ENCODE measurements around the gene IQGAP3.
A peak's percentile ranks its signal among the peaks of the same experiment; 100 is the strongest.

Gene IQGAP3

DNA sequence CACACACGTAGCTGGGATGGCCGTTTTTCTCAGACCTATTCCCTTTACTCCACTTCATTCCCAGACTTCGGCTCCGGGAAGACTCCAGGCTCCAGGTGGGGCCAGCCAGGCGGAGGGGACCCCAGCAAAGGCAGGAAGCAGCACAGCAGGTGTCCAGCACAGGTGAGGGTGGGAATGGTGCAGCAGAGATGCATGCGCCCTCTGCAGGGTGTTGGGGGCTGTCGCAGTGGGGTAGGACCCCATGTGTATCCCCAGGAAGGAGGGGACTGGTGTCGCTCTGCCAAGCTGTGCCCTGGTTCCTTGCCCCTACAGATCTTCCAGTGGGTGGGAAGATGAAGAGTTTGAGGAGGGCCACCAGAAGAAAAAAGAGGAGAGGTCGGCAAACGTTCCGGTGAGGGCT is 12.4 kb upstream of the IQGAP3 start:
- Histone ChIP-seq H3K4me3 (ENCODE audit: low read length) (peak overlapping the region; percentile 22; the same call in 1 of the 2 replicates), H3K27me3 (ENCODE audit: insufficient read depth, low read length) (no peaks in the 10 kb centered on the region), H3K9me3 (ENCODE audit: insufficient read depth, low read depth, low read length) (no peaks in the 10 kb centered on the region), H3K4me1 (ENCODE audit: insufficient read depth, low read length) (peaks cover 7% of the 10 kb centered on the region), H3K9ac (ENCODE audit: low read depth, low read length) (no peak overlapping the region), H3K36me3 (ENCODE audit: insufficient read depth, low read length) (no peaks in the 10 kb centered on the region), H3K27ac (ENCODE audit: low read depth, low read length) (no peak overlapping the region)
- 53% methylated on average over 11 of the region's 11 CpGs for WGBS

DNA sequence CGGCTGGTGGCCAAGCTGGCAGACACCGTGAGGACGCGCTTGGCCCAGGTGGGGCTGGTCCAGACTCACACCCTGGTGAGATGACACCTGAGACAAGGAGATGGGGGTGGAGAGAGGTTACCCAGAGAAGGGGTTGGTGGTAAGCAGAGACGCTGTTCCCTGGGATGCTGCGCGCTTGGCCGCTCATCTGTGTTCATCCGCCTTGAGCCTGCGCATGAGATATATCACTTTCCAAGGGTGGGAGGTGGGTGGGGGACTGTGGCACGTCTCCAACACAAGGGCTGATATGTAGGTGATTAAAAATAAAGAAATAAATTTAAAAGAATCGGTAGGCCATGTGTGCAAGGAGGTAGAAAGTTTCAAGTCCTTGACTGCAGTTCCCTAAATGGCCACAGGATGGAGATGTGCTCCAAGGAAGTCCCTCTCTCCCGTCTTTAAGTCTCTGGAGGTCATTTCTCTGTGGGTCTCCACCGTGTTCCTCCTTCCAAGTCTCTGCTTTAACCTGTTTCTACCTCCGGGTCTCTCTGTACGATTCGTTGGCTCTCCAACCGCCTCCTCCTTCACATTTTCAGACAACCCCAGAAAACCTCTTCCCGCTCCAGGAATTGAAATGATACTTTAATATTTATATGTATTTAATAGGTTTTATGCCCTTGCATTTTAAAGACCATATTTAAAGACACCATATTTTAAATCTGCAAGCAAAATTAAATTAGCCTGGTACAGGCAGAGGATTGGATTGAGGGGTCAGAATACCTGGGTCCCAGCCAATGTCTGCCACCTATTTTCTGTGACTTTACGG is 11.7 kb upstream of the IQGAP3 start:
- no peak overlapping the region for H3K9ac ChIP-seq (ENCODE audit: low read depth, low read length)
- 53% methylated on average over 19 of the region's 20 CpGs for WGBS

DNA sequence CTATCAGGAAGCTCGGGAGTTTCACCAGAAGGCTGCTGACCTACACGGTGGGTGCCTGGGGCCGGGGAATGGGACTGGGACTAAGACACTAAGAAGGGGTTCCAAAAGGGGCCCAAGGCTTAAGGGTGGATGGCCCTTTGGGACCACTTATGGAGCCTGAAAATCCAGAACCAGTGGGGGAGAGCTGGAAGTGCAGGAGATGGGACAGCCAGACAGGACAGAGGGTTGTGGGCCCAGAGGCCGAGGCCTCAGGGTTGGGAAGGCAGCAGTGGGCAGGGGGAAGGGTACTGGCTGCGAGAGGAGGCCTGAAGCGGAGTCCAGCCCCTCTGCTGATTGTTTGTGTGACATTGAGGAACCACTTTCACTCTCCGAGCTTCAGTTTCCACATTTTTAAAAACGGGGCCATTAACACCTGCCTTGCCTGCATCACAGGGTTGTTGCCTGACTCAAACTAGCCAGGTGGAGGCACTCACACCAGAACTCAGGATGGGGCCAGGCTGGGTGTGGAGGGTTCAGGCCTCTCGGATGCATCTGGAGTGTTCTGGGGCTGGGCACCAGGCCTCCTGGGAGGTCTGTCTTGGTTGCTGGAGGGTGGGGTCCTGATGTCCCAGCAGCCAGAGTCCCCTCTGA is 10.1 kb upstream of the IQGAP3 start:
- no peaks in the 10 kb centered on the region for H3K9me3 ChIP-seq (ENCODE audit: insufficient read depth, low read depth, low read length)
- no peaks in the 10 kb centered on the region for H3K27me3 ChIP-seq (ENCODE audit: insufficient read depth, low read length)
- no peak overlapping the region for H3K4me3 ChIP-seq (ENCODE audit: low read length)
- H3K36me3 ChIP-seq (ENCODE audit: insufficient read depth, low read length) = no peaks in the 10 kb centered on the region
- WGBS = 90% methylated on average over 9 of the region's 9 CpGs
- H3K4me1 ChIP-seq (ENCODE audit: insufficient read depth, low read length) = peaks cover 7% of the 10 kb centered on the region
- no peak overlapping the region for H3K27ac ChIP-seq (ENCODE audit: low read depth, low read length)
- H3K9ac ChIP-seq (ENCODE audit: low read depth, low read length) = no peak overlapping the region

More for the DNA sequence above, 11.7 kb upstream of the IQGAP3 start:
- Histone ChIP-seq H3K4me1 (ENCODE audit: insufficient read depth, low read length) (peaks cover 7% of the 10 kb centered on the region), H3K27ac (ENCODE audit: low read depth, low read length) (no peak overlapping the region), H3K27me3 (ENCODE audit: insufficient read depth, low read length) (no peaks in the 10 kb centered on the region), H3K9me3 (ENCODE audit: insufficient read depth, low read depth, low read length) (no peaks in the 10 kb centered on the region), H3K36me3 (ENCODE audit: insufficient read depth, low read length) (no peaks in the 10 kb centered on the region), H3K4me3 (ENCODE audit: low read length) (peak overlapping the region; percentile 22; the same call in 1 of the 2 replicates)

DNA sequence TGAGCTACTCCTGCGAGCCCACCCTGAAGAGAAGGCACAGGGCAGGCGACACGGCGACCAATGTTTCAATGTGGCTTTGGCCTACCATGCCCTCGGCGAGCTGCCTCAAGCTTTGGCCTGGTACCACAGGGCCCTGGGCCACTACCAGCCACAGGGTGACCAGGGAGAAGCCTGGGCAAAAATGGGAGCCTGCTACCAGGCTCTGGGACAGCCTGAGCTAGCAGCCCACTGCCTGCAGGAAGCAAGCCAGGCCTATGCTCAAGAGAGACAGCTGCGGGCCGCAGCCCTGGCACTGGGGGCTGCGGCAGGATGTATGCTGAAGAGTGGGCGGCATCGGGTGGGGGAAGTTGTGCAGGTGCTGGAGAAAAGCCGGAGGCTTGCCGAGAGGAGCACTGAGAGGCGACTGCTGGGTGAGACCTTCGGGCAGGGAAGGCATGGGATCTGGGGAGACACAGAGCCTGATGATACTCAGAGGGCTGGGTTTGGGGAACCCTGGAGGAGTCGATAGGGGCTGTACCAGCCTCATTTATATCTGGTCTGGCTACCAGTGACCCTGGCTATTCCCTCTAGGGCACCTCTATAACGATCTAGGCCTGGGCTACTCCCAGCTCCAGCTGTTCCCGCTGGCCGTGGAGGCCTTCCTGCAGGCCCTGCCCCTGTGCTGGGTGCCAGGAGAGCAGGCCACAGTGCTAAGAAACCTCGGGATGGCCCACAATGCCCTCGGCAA is 9.5 kb upstream of the IQGAP3 start:
- 92% methylated on average over 21 of the region's 21 CpGs for WGBS
- no peaks in the 10 kb centered on the region for H3K9me3 ChIP-seq (ENCODE audit: insufficient read depth, low read depth, low read length)
- no peak overlapping the region for H3K4me3 ChIP-seq (ENCODE audit: low read length)
- H3K27me3 ChIP-seq (ENCODE audit: insufficient read depth, low read length) = no peaks in the 10 kb centered on the region
- no peak overlapping the region for H3K9ac ChIP-seq (ENCODE audit: low read depth, low read length)
- H3K27ac ChIP-seq (ENCODE audit: low read depth, low read length) = no peak overlapping the region
- peaks cover 7% of the 10 kb centered on the region for H3K4me1 ChIP-seq (ENCODE audit: insufficient read depth, low read length)
- H3K36me3 ChIP-seq (ENCODE audit: insufficient read depth, low read length) = no peaks in the 10 kb centered on the region

DNA sequence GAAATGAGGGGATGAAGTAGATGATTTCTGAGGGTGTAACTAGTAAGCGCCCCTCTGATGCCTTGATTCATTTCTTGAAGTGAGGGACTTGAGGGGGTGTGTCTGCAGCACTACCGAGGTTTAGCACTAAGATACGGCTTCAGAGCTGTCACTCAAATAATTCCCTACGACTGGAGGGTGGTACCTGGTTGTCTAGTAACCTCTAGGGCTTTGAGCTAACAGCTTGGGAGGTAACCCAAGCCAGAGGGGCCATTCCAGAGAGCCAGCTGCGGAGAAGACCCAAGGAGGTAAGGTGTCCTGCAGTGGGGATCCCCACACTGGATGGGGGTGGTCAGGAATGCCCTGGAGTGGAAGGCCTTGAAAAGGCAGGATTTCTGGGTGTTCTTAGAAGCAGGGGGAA is 7.1 kb upstream of the IQGAP3 start, which contains the start of gene TTC24:
Gene TTC24 (plus strand): TSS at position 252 of the 400 bp plus-strand sequence. CDS start 1,642 bp downstream, outside the sequence.
- Histone ChIP-seq H3K4me3 (ENCODE audit: low read length) (no peak within 1 kb of the TSS), H3K36me3 (ENCODE audit: insufficient read depth, low read length) (no peaks in the 10 kb centered on the region), H3K9ac (ENCODE audit: low read depth, low read length) (no peak within 1 kb of the TSS), H3K9me3 (ENCODE audit: insufficient read depth, low read depth, low read length) (no peaks in the 10 kb centered on the region), H3K4me1 (ENCODE audit: insufficient read depth, low read length) (peaks cover 7% of the 10 kb centered on the region), H3K27ac (ENCODE audit: low read depth, low read length) (no peak within 1 kb of the TSS), H3K27me3 (ENCODE audit: insufficient read depth, low read length) (no peaks in the 10 kb centered on the region)
- WGBS = 87% methylated on average over 5 of the region's 5 CpGs

DNA sequence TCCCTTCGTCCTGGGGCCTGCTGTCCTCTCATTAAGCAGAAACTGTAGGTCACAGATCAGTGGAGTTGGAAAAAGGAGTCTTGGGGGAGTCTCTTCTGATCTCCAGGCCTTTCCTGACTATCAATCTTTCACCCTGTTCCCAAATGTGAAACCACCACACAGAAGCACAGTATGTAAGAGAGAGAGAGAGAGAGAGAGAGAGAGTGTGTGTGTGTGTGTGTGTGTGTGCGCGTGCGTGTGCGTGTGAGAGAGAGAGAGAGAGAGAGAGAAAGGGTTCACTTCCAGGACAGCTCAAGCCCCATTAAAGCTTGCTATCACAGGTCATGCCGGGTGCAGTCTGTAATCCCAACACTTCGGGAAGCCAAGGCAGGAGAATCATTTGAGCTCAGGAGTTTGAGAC is 5.7 kb upstream of the IQGAP3 start:
- no peaks in the 10 kb centered on the region for H3K27me3 ChIP-seq (ENCODE audit: insufficient read depth, low read length)
- no peaks in the 10 kb centered on the region for H3K4me1 ChIP-seq (ENCODE audit: insufficient read depth, low read length)
- no peak overlapping the region for H3K9ac ChIP-seq (ENCODE audit: low read depth, low read length)
- no peaks in the 10 kb centered on the region for H3K9me3 ChIP-seq (ENCODE audit: insufficient read depth, low read depth, low read length)
- H3K4me3 ChIP-seq (ENCODE audit: low read length) = no peak overlapping the region
- no peaks in the 10 kb centered on the region for H3K36me3 ChIP-seq (ENCODE audit: insufficient read depth, low read length)
- WGBS = 91% methylated on average over 3 of the region's 7 CpGs
- no peak overlapping the region for H3K27ac ChIP-seq (ENCODE audit: low read depth, low read length)

DNA sequence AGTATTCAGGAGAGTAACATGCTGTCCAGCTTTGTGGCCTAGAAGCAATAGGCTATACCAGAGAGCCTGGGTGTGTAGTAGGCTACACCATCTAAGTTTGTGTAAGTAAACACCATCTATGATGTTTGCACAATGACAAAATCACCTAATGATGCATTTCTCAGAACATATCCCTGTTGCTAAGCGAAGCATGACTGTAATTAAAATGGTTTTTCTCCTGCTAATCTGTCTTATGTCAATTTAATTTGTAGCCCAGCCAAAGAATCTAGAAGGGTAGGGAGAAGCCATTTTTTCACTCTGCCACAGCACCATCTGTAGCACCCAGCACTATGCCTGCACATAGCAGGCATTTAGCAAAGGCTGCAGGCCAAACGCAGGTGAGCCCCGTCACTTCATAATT is 5.2 kb upstream of the IQGAP3 start:
- Histone ChIP-seq H3K4me1 (ENCODE audit: insufficient read depth, low read length) (no peaks in the 10 kb centered on the region; the same call in 1 of the 2 replicates), H3K27me3 (ENCODE audit: insufficient read depth, low read length) (peaks cover 3% of the 10 kb centered on the region; the same call in 1 of the 2 replicates), H3K27ac (ENCODE audit: low read depth, low read length) (no peak overlapping the region), H3K9ac (ENCODE audit: low read depth, low read length) (no peak overlapping the region), H3K4me3 (ENCODE audit: low read length) (no peak overlapping the region), H3K36me3 (ENCODE audit: insufficient read depth, low read length) (no peaks in the 10 kb centered on the region), H3K9me3 (ENCODE audit: insufficient read depth, low read depth, low read length) (no peaks in the 10 kb centered on the region)
- WGBS = 84% methylated on average over 3 of the region's 3 CpGs

DNA sequence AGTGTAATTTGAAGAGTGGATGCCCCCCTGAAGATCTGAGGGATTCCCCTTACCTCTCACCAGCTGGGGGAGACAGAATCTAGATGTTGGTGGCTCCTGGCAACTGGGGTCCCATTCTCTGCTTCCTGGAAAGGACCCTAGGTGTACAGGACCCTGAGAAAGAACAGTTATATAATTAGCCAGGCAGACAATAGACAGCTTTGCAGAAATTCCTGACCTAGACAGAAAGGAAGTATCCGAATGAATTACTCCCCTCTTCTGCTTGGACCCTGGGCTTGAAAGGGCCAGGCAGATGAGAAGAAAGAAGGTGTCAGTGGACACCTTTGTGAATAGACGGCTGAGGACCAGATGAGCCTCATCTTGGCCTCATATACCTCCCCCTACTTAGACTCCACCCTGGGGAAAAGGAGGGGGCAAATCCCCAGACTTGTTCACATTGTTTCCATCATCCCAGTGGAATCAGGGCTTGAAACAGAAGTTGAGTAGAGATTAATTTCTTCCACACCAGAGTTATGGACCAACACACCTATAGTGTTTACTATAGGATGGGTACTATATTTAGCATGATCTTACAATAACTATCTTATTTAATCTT is 1.8 kb upstream of the IQGAP3 start:
- no peak overlapping the region for H3K27ac ChIP-seq (ENCODE audit: low read depth, low read length)
- 76% methylated on average over 1 of the region's 2 CpGs for WGBS

DNA sequence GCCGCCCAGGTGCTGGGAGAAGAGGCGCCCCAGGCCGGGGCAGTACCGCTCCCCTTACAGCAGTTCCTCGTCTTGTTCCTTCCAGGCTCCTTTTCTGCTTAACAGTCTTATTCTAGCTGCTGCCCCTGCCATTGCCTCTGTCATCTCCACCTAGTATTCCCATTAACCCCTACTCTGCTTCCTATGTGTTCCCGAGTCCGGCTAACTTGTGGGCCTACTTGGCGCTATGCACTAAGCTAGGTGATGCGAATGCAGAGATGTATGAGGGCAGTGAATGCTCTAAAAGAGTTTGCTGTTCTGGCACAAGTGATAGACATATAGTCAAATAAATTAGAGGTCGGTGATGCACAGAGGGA is 276 bp upstream of the IQGAP3 start:
- Histone ChIP-seq H3K9me3 (ENCODE audit: insufficient read depth, low read depth, low read length) (no peaks in the 10 kb centered on the region), H3K4me1 (ENCODE audit: insufficient read depth, low read length) (peaks cover 6% of the 10 kb centered on the region), H3K27ac (ENCODE audit: low read depth, low read length) (no peak overlapping the region), H3K4me3 (ENCODE audit: low read length) (peak overlapping the region; percentile 74), H3K36me3 (ENCODE audit: insufficient read depth, low read length) (peaks cover 10% of the 10 kb centered on the region), H3K9ac (ENCODE audit: low read depth, low read length) (no peak overlapping the region), H3K27me3 (ENCODE audit: insufficient read depth, low read length) (peaks cover 3% of the 10 kb centered on the region; the same call in 1 of the 2 replicates)
- WGBS = 44% methylated on average over 10 of the region's 10 CpGs

More for the DNA sequence above, 1.8 kb upstream of the IQGAP3 start:
- H3K9me3 ChIP-seq (ENCODE audit: insufficient read depth, low read depth, low read length) = no peaks in the 10 kb centered on the region
- no peak overlapping the region for H3K9ac ChIP-seq (ENCODE audit: low read depth, low read length)
- H3K4me1 ChIP-seq (ENCODE audit: insufficient read depth, low read length) = peaks cover 6% of the 10 kb centered on the region
- peaks cover 3% of the 10 kb centered on the region; the same call in 1 of the 2 replicates for H3K27me3 ChIP-seq (ENCODE audit: insufficient read depth, low read length)
- no peak overlapping the region for H3K4me3 ChIP-seq (ENCODE audit: low read length)
- no peaks in the 10 kb centered on the region for H3K36me3 ChIP-seq (ENCODE audit: insufficient read depth, low read length)

DNA sequence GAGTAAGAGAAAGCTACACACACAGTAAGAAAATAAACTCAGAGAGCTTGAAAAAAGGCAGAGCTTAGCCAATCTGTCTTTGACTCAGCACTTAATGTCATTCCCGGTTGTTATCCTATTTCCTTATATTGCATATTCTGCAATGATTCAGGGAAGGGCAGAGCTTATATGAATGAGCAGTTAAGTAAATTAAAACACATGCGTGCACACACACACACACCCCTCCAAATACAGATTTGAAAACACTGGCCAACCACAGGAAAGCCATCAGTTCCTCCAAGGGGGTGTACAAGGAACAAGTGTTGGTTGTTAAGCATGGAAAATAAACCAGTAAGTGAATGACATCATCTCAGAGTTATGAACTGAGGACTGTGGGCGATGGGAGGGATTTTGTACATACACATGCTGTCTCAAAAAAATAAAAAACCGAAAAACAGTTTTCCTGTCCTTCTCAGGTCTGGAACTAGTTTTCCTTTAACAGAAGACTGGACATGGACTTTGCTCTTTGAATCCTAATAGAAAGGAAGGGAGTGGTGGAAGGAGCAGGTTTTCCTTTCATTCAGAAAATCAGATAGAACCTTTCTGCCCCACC is 1.0 kb downstream of the IQGAP3 start:
- WGBS = 89% methylated on average over 3 of the region's 4 CpGs
- Histone ChIP-seq H3K9ac (ENCODE audit: low read depth, low read length) (peak overlapping the region; percentile 67; the same call in 1 of the 2 replicates), H3K4me1 (ENCODE audit: insufficient read depth, low read length) (peaks cover 6% of the 10 kb centered on the region), H3K36me3 (ENCODE audit: insufficient read depth, low read length) (peaks cover 16% of the 10 kb centered on the region), H3K27ac (ENCODE audit: low read depth, low read length) (no peak overlapping the region), H3K27me3 (ENCODE audit: insufficient read depth, low read length) (peaks cover 3% of the 10 kb centered on the region; the same call in 1 of the 2 replicates), H3K9me3 (ENCODE audit: insufficient read depth, low read depth, low read length) (no peaks in the 10 kb centered on the region), H3K4me3 (ENCODE audit: low read length) (peak overlapping the region; percentile 74)
